SK-N-SH (cell line): ENCODE measurements around the gene ADD3. TPM values are rescaled to one million over a fixed set of nuclear protein-coding genes. Genes with fewer than 3 reads are reported as not detected.
A peak's percentile ranks its signal among the peaks of the same experiment; 100 is the strongest.

Source experiments
- CTCF ChIA-PET: fragments of 300-600, 350-600 bp; formaldehyde crosslinking; extraction: SDS; loops from one replicate; lab custom pipeline; 2021; lab: Yijun Ruan, JAX
- POLR2A ChIA-PET: fragments of 350-600 bp; sonication (Branson Sonifier 250); formaldehyde crosslinking; extraction: SDS; loops from one replicate; lab custom pipeline; 2020; ENCODE audit warnings: antibody characterized with exemption, inconsistent platforms; lab: Yijun Ruan, JAX
- DNase-seq: peaks from one replicate; pipeline ENCODE4 v3.0.0; 2012
- H2AFZ ChIP-seq: fragments of 200-600 bp; sonication (generic); 2 replicates; pipeline ENCODE4 v1.8.1; 2016; ENCODE audit warnings: antibody characterized with exemption, mild to moderate bottlenecking, low read depth
- H3F3A ChIP-seq: fragments of 200-600 bp; sonication (generic); replicated peaks from 2 replicates; pipeline ENCODE3; 2016; ENCODE audit warnings: antibody characterized with exemption, mild to moderate bottlenecking; ENCODE audit not compliant: insufficient read depth
- H3K27ac ChIP-seq, 2 experiments: fragments of 200-500 bp in 1 of 2; fragments of 200-600 bp in 1 of 2; sonication (Bioruptor generic) in 1 of 2; sonication (generic), shearing (Covaris generic) in 1 of 2; 2 replicates each; pipeline versions ENCODE4 v1.5.1 to v1.6.1; 2014 to 2016; ENCODE audit warnings: low read depth in 2 of 2, inconsistent platforms in 1 of 2, low read length in 1 of 2, mild to moderate bottlenecking in 1 of 2, mixed read lengths in 1 of 2
- H3K27me3 ChIP-seq: fragments of 200-600 bp; sonication (generic), shearing (Covaris generic); 2 replicates; pipeline ENCODE4 v1.6.1; 2016; ENCODE audit warnings: mixed run types; ENCODE audit not compliant: insufficient read depth
- H3K36me3 ChIP-seq, 2 experiments: fragments of 200-500 bp in 1 of 2; fragments of 200-600 bp in 1 of 2; sonication (Bioruptor generic) in 1 of 2; sonication (generic) in 1 of 2; replicated peaks in 1 of 2; 2 replicates each; pipeline versions ENCODE3 to v1.5.1; 2014 to 2016; ENCODE audit warnings: low read length in 1 of 2, mild to moderate bottlenecking in 1 of 2; ENCODE audit not compliant: insufficient read depth in 2 of 2, control insufficient read depth in 1 of 2
- H3K4me1 ChIP-seq, 2 experiments: fragments of 200-500 bp in 1 of 2; fragments of 200-600 bp in 1 of 2; sonication (Bioruptor generic) in 1 of 2; sonication (generic), shearing (Covaris generic) in 1 of 2; 2 replicates each; pipeline versions ENCODE4 v1.5.1 to v1.6.1; 2014 to 2016; ENCODE audit warnings: low read depth in 1 of 2, low read length in 1 of 2, mixed run types in 1 of 2; ENCODE audit not compliant: insufficient read depth in 2 of 2, control insufficient read depth in 1 of 2
- H3K4me2 ChIP-seq: fragments of 200-600 bp; sonication (generic), shearing (Covaris generic); 2 replicates; pipeline ENCODE4 v1.6.1; 2017; ENCODE audit warnings: mixed run types
- H3K4me3 ChIP-seq, 2 experiments: fragments of 200-500 bp in 1 of 2; fragments of 200-600 bp in 1 of 2; sonication (Bioruptor generic) in 1 of 2; sonication (generic), shearing (Covaris generic) in 1 of 2; 2 replicates each; pipeline versions ENCODE4 v1.5.1 to v1.8.1; 2014 to 2016; ENCODE audit warnings: low read depth in 2 of 2, inconsistent platforms in 1 of 2, low read length in 1 of 2, mild to moderate bottlenecking in 1 of 2, mixed read lengths in 1 of 2, moderate library complexity in 1 of 2
- H3K79me2 ChIP-seq: fragments of 200-600 bp; sonication (generic); 2 replicates; pipeline ENCODE4 v1.8.1; 2017; ENCODE audit warnings: mild to moderate bottlenecking; ENCODE audit not compliant: insufficient read depth
- H3K9ac ChIP-seq: fragments of 200-600 bp; sonication (generic); 2 replicates; pipeline ENCODE4 v1.6.1; 2017; ENCODE audit warnings: mixed run types
- H3K9me2 ChIP-seq: fragments of 200-600 bp; sonication (generic); 2 replicates; pipeline ENCODE4 v1.6.1; 2017; ENCODE audit warnings: mixed run types
- H3K9me3 ChIP-seq: fragments of 200-600 bp; sonication (generic); 2 replicates; pipeline ENCODE4 v1.6.1; 2017; ENCODE audit warnings: mixed run types, mild to moderate bottlenecking, moderate library complexity
- H4K20me1 ChIP-seq: fragments of 200-600 bp; sonication (generic); 2 replicates; pipeline ENCODE4 v1.6.1; 2017; ENCODE audit warnings: mild to moderate bottlenecking, mixed run types; ENCODE audit not compliant: insufficient read depth
- CHD2 ChIP-seq: fragments of 150-350 bp; IDR thresholded peaks from 2 replicates; pipeline ENCODE4 v1.6.1; 2018; ENCODE audit warnings: low read length; ENCODE audit not compliant: partially characterized antibody
- ELF1 ChIP-seq: IDR thresholded peaks from 2 replicates; pipeline ENCODE4 v1.4.0; 2012
- EP300 ChIP-seq, 2 experiments: IDR thresholded peaks; 2 replicates each; pipeline versions ENCODE4 v1.4.0 to v1.6.1; 2012; ENCODE audit warnings: borderline replicate concordance in 1 of 2, low read depth in 1 of 2, low read length in 1 of 2
- FOSL2 ChIP-seq: IDR thresholded peaks from 2 replicates; pipeline ENCODE4 v1.4.0; 2012; ENCODE audit warnings: low read depth, mild to moderate bottlenecking, moderate library complexity, borderline replicate concordance
- FOXJ3 ChIP-seq: sonication (generic); formaldehyde crosslinking; IDR thresholded peaks from 2 replicates; pipeline ENCODE4 v1.5.1; 2020; ENCODE audit warnings: mild to moderate bottlenecking, missing genetic modification reagents
- GABPA ChIP-seq: IDR thresholded peaks from 2 replicates; pipeline ENCODE4 v1.4.0; 2012; ENCODE audit warnings: low read depth, mild to moderate bottlenecking
- GATA2 ChIP-seq: sonication (generic); formaldehyde crosslinking; IDR thresholded peaks from 2 replicates; pipeline ENCODE4 v1.5.0; 2020; ENCODE audit warnings: mild to moderate bottlenecking, missing genetic modification reagents
- JUND ChIP-seq: IDR thresholded peaks from 2 replicates; pipeline ENCODE4 v1.4.0; 2012
- MEF2A ChIP-seq: IDR thresholded peaks from 2 replicates; pipeline ENCODE4 v1.4.0; 2012; ENCODE audit warnings: low read depth, borderline replicate concordance
- NRF1 ChIP-seq: IDR thresholded peaks from 2 replicates; pipeline ENCODE4 v1.6.1; 2012; ENCODE audit warnings: low read depth, mild to moderate bottlenecking, low read length
- POLR2AphosphoS5 ChIP-seq: IDR thresholded peaks from 2 replicates; pipeline ENCODE4 v1.6.1; 2012; ENCODE audit warnings: low read depth, low read length
- RAD21 ChIP-seq: IDR thresholded peaks from 2 replicates; pipeline ENCODE4 v1.6.1; 2012; ENCODE audit warnings: mild to moderate bottlenecking, low read length
- RFX5 ChIP-seq: IDR thresholded peaks from 2 replicates; pipeline ENCODE4 v1.6.1; 2012; ENCODE audit warnings: mild to moderate bottlenecking, improper control_type of control experiment, low read length
- RXRA ChIP-seq: IDR thresholded peaks from 2 replicates; pipeline ENCODE4 v1.4.0; 2012; ENCODE audit warnings: low read depth, mild to moderate bottlenecking, borderline replicate concordance
- SMC3 ChIP-seq: IDR thresholded peaks from 2 replicates; pipeline ENCODE4 v1.6.1; 2012; ENCODE audit warnings: low read depth, low read length, improper control_type of control experiment
- TAF1 ChIP-seq: IDR thresholded peaks from 2 replicates; pipeline ENCODE4 v1.6.1; 2012; ENCODE audit warnings: low read depth, mild to moderate bottlenecking, low read length, moderate library complexity, borderline replicate concordance
- YY1 ChIP-seq: IDR thresholded peaks from 2 replicates; pipeline ENCODE4 v1.4.0; 2012; ENCODE audit warnings: low read depth, mild to moderate bottlenecking
- polyA plus RNA-seq, 3 experiments: library from polyadenylated mRNA; depleted of rRNA; stranded (reverse); fragments of >200 nt; gene quantifications; 2 replicates each; pipeline ENCODE4 v1.2.3, GENCODE V29; 2012
- TF ChIP-seq, protein P1 (sequence below): IDR thresholded peaks from 2 replicates; pipeline ENCODE4 v1.4.0; 2012; ENCODE audit warnings: low read depth, borderline replicate concordance
- TF ChIP-seq, protein P2 (sequence below): fragments of 200-600 bp; sonication (generic); IDR thresholded peaks from 2 replicates; pipeline ENCODE4 v1.6.1; 2017; ENCODE audit warnings: antibody characterized with exemption, mild to moderate bottlenecking, moderate library complexity
- TF ChIP-seq, protein P3 (sequence below): IDR thresholded peaks from 2 replicates; pipeline ENCODE4 v1.4.0; 2012; ENCODE audit warnings: low read depth, borderline replicate concordance
- TF ChIP-seq, protein P4 (sequence below): IDR thresholded peaks from 2 replicates; pipeline ENCODE4 v1.6.1; 2012; ENCODE audit warnings: mild to moderate bottlenecking, low read depth, low read length, moderate library complexity

Gene ADD3
- polyA plus RNA-seq, 1 of the 3 experiments (the other 2 are of a cell fraction): 27.6 TPM

DNA sequence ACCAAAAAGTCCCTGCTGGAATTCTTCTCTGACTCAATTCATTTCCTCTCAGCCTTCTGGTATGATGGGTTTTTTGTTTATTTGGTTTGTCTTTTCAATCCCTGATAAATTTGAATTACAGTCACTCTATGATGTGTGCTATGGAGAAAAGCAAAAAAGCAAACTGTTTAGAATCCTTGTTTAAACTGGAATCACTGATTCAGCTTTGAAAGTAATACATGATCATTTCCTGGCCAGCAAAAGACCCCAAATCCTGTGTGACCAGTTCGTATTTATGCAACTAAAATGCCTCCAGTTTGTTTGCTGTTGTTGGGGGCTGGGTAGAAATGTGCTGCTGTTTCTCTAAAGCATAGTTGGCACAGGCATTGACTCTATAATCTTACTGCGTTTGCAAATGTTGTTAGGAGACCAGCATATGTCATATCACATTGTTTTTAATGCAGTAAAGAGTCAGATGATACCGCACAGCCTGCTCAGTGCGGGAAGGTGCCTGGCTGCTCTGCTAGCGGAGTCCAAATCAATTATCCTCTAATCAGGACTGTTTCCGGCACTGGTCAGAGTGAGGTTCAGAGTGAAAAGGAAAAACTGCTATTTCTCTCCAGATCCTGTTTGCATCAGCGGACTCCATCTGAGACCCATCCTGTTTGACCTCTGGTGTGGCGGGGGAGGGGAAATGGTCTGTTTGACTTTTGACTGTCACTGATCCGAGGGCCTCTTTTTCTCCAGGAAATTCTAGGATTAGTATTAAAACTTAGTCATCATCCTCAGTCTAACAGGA lies 40.6 kb upstream of the ADD3 start (continued):
- TF ChIP-seq GATA2: peak; percentile 92
- 0 out of 2 replicates have a peak, but pooled peaks have one; percentile 11 for TF ChIP-seq TAF1
- TF ChIP-seq RFX5: peak; percentile 66; the same call in 1 of the 2 replicates
- TF ChIP-seq, protein P1, sequence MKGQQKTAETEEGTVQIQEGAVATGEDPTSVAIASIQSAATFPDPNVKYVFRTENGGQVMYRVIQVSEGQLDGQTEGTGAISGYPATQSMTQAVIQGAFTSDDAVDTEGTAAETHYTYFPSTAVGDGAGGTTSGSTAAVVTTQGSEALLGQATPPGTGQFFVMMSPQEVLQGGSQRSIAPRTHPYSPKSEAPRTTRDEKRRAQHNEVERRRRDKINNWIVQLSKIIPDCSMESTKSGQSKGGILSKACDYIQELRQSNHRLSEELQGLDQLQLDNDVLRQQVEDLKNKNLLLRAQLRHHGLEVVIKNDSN: no peak
- TF ChIP-seq ELF1: no peak
- peak; percentile 31; the same call in 1 of the 2 replicates for TF ChIP-seq SMC3
- TF ChIP-seq JUND: peak; percentile 27; the same call in 1 of the 2 replicates
- TF ChIP-seq FOXJ3: peak; percentile 98
- peak; percentile 53; the same call in 1 of the 2 replicates for TF ChIP-seq RXRA
- TF ChIP-seq, protein P2, sequence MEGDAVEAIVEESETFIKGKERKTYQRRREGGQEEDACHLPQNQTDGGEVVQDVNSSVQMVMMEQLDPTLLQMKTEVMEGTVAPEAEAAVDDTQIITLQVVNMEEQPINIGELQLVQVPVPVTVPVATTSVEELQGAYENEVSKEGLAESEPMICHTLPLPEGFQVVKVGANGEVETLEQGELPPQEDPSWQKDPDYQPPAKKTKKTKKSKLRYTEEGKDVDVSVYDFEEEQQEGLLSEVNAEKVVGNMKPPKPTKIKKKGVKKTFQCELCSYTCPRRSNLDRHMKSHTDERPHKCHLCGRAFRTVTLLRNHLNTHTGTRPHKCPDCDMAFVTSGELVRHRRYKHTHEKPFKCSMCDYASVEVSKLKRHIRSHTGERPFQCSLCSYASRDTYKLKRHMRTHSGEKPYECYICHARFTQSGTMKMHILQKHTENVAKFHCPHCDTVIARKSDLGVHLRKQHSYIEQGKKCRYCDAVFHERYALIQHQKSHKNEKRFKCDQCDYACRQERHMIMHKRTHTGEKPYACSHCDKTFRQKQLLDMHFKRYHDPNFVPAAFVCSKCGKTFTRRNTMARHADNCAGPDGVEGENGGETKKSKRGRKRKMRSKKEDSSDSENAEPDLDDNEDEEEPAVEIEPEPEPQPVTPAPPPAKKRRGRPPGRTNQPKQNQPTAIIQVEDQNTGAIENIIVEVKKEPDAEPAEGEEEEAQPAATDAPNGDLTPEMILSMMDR: no peak

DNA sequence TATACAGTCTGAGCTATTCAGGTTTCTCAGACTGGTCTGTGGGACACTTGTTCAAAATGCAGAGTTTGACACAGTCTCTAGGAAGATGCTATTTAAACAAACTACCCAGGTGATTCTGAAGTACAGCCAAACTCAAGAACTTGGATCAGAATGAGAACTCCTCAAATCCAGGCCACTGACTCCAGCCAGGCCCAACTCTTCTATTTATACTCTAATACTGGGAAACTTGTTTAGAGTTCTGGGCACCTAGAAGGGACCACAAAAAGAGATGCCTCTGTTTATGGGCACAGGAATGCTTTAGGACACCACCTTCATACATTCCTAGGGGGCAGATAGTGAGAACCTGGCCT lies 40.1 kb upstream of the ADD3 start:
- Histone ChIP-seq H3K9me3 (no peaks in the 10 kb centered on the region), H3K4me3 (peak overlapping the region in 1 of 2 experiments; percentile 15; a peak in 2 of 4 replicates), H4K20me1 (no peaks in the 10 kb centered on the region), H3K9me2 (no peaks in the 10 kb centered on the region), H3K36me3 (no peaks in the 10 kb centered on the region), H3K79me2 (no peaks in the 10 kb centered on the region), H3K4me2 (peak overlapping the region; percentile 68), H3F3A (peaks cover 19% of the 10 kb centered on the region), H3K9ac (peak overlapping the region; percentile 3; the same call in 1 of the 2 replicates), H3K27me3 (no peaks in the 10 kb centered on the region), H3K4me1 (peaks cover 21 to 72% of the 10 kb centered on the region in 2 experiments), H2AFZ (peak overlapping the region; percentile 56; the same call in 1 of the 2 replicates), H3K27ac (peak overlapping the region; percentile 90 to 97)
- no peak for DNase-seq
- ChIA-PET POLR2A (no interaction called here), CTCF (interaction anchor here (1.1 to 2.3 kb wide), 4 partner anchors 11 to 84 kb away, joined by 3 to 14 read pairs (median 3); no protein-coding TSS in a partner anchor)
- TF ChIP-seq, protein P3, sequence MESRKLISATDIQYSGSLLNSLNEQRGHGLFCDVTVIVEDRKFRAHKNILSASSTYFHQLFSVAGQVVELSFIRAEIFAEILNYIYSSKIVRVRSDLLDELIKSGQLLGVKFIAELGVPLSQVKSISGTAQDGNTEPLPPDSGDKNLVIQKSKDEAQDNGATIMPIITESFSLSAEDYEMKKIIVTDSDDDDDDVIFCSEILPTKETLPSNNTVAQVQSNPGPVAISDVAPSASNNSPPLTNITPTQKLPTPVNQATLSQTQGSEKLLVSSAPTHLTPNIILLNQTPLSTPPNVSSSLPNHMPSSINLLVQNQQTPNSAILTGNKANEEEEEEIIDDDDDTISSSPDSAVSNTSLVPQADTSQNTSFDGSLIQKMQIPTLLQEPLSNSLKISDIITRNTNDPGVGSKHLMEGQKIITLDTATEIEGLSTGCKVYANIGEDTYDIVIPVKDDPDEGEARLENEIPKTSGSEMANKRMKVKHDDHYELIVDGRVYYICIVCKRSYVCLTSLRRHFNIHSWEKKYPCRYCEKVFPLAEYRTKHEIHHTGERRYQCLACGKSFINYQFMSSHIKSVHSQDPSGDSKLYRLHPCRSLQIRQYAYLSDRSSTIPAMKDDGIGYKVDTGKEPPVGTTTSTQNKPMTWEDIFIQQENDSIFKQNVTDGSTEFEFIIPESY: no peak
- TF ChIP-seq EP300 (IDR thresholded peaks at IDR 0.05; ENCODE audit: borderline replicate concordance in 1 of 2, low read depth in 1 of 2, low read length in 1 of 2) (no peak), YY1 (no peak), CHD2 (no peak), JUND (no peak), POLR2AphosphoS5 (no peak), GABPA (no peak), NRF1 (no peak), RAD21 (no peak), FOSL2 (no peak), RFX5 (no peak), MEF2A (no peak), TAF1 (no peak), FOXJ3 (no peak), RXRA (no peak)
- TF ChIP-seq, protein P4, sequence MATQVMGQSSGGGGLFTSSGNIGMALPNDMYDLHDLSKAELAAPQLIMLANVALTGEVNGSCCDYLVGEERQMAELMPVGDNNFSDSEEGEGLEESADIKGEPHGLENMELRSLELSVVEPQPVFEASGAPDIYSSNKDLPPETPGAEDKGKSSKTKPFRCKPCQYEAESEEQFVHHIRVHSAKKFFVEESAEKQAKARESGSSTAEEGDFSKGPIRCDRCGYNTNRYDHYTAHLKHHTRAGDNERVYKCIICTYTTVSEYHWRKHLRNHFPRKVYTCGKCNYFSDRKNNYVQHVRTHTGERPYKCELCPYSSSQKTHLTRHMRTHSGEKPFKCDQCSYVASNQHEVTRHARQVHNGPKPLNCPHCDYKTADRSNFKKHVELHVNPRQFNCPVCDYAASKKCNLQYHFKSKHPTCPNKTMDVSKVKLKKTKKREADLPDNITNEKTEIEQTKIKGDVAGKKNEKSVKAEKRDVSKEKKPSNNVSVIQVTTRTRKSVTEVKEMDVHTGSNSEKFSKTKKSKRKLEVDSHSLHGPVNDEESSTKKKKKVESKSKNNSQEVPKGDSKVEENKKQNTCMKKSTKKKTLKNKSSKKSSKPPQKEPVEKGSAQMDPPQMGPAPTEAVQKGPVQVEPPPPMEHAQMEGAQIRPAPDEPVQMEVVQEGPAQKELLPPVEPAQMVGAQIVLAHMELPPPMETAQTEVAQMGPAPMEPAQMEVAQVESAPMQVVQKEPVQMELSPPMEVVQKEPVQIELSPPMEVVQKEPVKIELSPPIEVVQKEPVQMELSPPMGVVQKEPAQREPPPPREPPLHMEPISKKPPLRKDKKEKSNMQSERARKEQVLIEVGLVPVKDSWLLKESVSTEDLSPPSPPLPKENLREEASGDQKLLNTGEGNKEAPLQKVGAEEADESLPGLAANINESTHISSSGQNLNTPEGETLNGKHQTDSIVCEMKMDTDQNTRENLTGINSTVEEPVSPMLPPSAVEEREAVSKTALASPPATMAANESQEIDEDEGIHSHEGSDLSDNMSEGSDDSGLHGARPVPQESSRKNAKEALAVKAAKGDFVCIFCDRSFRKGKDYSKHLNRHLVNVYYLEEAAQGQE: no peak
- TF ChIP-seq, protein P1: no peak
